Activated gamma-delta T cell (primary cell): Measurements from ENCODE around the gene MGARP.

Source experiments
- DNase-seq: peaks from one replicate; lab custom pipeline; 2025; lab: John Stamatoyannopoulos, UW

MGARP gene

GRCh38 chr4:139243448-139244365 is 36.3 kb downstream of the MGARP start:
- no peak for DNase-seq

GRCh38 chr4:139242511-139243051 is 37.4 kb downstream of the MGARP start:
- DNase-seq, result no peak

- no peak for DNase-seq
Measured at GRCh38 chr4:139241784-139242151, 38.3 kb downstream of the MGARP start.

GRCh38 chr4:139241086-139241783 is 38.8 kb downstream of the MGARP start:
- no peak for DNase-seq

- DNase-seq, result no peak
Measured at GRCh38 chr4:139239127-139239772, 40.8 kb downstream of the MGARP start.

- no peak for DNase-seq
Measured at GRCh38 chr4:139234253-139234652, 45.8 kb downstream of the MGARP start.

- DNase-seq, result no peak
Measured at GRCh38 chr4:139229534-139230039, 50.4 kb downstream of the MGARP start.

- no peak for DNase-seq
Measured at GRCh38 chr4:139227729-139228404, 52.2 kb downstream of the MGARP start.

- DNase-seq, result no peak
Measured at GRCh38 chr4:139223682-139224317, 56.2 kb downstream of the MGARP start.

- DNase-seq, result no peak
Measured at GRCh38 chr4:139222215-139222614, 57.8 kb downstream of the MGARP start.

- DNase-seq, result no peak
Measured at GRCh38 chr4:139221687-139222086, 58.3 kb downstream of the MGARP start.

GRCh38 chr4:139219450-139220055 is 60.5 kb downstream of the MGARP start:
- DNase-seq, result no peak
